GM12878 (cell line): Measurements from ENCODE around the gene CTDP1. TPM values are rescaled to one million over a fixed set of nuclear protein-coding genes. Genes with fewer than 3 reads are reported as not detected.
"Not testable (repeated sequence)": the region's sequence is repeated elsewhere in the genome, so short reads cannot be mapped to it uniquely, and the experiment has no call there.

Experiments used
- ATAC-seq: fragments of 200-7000 bp; cut with Tn5 transposase; 3 replicates; pipeline ENCODE4 v1.9.1; 2020; ENCODE audit warnings: mild to moderate bottlenecking, moderate library complexity
- BruUV-seq: library from RNA; stranded (reverse); fragments of 400-500 nt; replicated peaks from 2 replicates; lab custom pipeline; 2021; lab: Mats Ljungman, UMichigan
- CTCF ChIA-PET: fragments of 300-600 bp; sonication (Branson Sonifier 250); formaldehyde crosslinking; extraction: SDS; loops from one replicate; lab custom pipeline; 2021; ENCODE audit warnings: inconsistent platforms; lab: Yijun Ruan, JAX
- POLR2A ChIA-PET: fragments of 350-600 bp; formaldehyde crosslinking; extraction: SDS; loops from one replicate; lab custom pipeline; 2021; ENCODE audit warnings: inconsistent platforms; lab: Charles Lee
- RAD21 ChIA-PET: fragments of 300-600 bp; sonication (Branson Sonifier 250); formaldehyde crosslinking; loops from one replicate; lab custom pipeline; 2023; ENCODE audit warnings: antibody characterized with exemption; ENCODE audit not compliant: unreplicated experiment; lab: Charles Lee
- SMC1A ChIA-PET: fragments of 300-600 bp; sonication (Branson Sonifier 250); formaldehyde crosslinking; loops from one replicate; lab custom pipeline; 2023; ENCODE audit not compliant: unreplicated experiment, uncharacterized antibody; lab: Charles Lee
- DNase-seq: peaks from one replicate; pipeline ENCODE4 v3.0.0-alpha.2; 2011; ENCODE audit warnings: low read depth, low spot score
- FAIRE-seq: peaks from 3 replicates; lab custom pipeline; 2011; peaks lifted over from hg19 to GRCh38; lab: Jason Lieb, UNC
- H2AFZ ChIP-seq: 2 replicates; pipeline ENCODE4 v1.6.0; 2011; ENCODE audit warnings: low read depth, low read length, control low read depth; ENCODE audit not compliant: control insufficient read depth
- H3K27ac ChIP-seq: 2 replicates; pipeline ENCODE4 v1.5.1; 2011; ENCODE audit warnings: control low read depth; ENCODE audit not compliant: control insufficient read depth, insufficient read depth
- H3K27me3 ChIP-seq, 2 experiments: replicated peaks in 1 of 2; 2 replicates each; pipeline versions ENCODE4 v1.6.0 to v1.6.1; 2011; ENCODE audit warnings: low read length in 1 of 2; ENCODE audit not compliant: control insufficient read depth in 2 of 2, insufficient read depth in 2 of 2
- H3K36me3 ChIP-seq, 2 experiments: 2 replicates each; pipeline ENCODE4 v1.5.1; 2011; ENCODE audit warnings: low read length in 1 of 2; ENCODE audit not compliant: control insufficient read depth in 2 of 2, insufficient read depth in 2 of 2
- H3K4me1 ChIP-seq: 2 replicates; pipeline ENCODE4 v1.6.1; 2011; ENCODE audit warnings: mild to moderate bottlenecking, low read length, moderate library complexity, mixed read lengths; ENCODE audit not compliant: control insufficient read depth, insufficient read depth
- H3K4me2 ChIP-seq: 2 replicates; pipeline ENCODE4 v1.6.0; 2011; ENCODE audit warnings: control low read depth; ENCODE audit not compliant: control insufficient read depth, insufficient read depth
- H3K4me3 ChIP-seq: fragments of 200-600 bp; sonication (generic); 2 replicates; pipeline ENCODE4 v1.5.1; 2016
- H3K79me2 ChIP-seq: 2 replicates; pipeline ENCODE4 v1.6.0; 2011; ENCODE audit warnings: low read length; ENCODE audit not compliant: control insufficient read depth, insufficient read depth
- H3K9ac ChIP-seq: 2 replicates; pipeline ENCODE4 v1.8.0; 2011; ENCODE audit warnings: low read length, control low read depth, mixed read lengths; ENCODE audit not compliant: control insufficient read depth, insufficient read depth
- H3K9me3 ChIP-seq: replicated peaks from 3 replicates; pipeline ENCODE4 v1.5.1; 2011; ENCODE audit warnings: mild to moderate bottlenecking, low read length; ENCODE audit not compliant: control insufficient read depth, insufficient read depth
- H4K20me1 ChIP-seq: 2 replicates; pipeline ENCODE4 v1.6.0; 2011; ENCODE audit not compliant: control insufficient read depth, insufficient read depth
- ATF7 ChIP-seq: fragments of 450-650 bp; IDR thresholded peaks from 2 replicates; pipeline ENCODE4 v1.6.1; 2016; ENCODE audit warnings: low read depth, mild to moderate bottlenecking
- CEBPB ChIP-seq, 2 experiments: fragments of 150-350 bp in 1 of 2; IDR thresholded peaks; 2 replicates each; pipeline ENCODE4 v1.6.1; 2012 to 2014; ENCODE audit warnings: low read depth in 2 of 2, low read length in 2 of 2, borderline replicate concordance in 1 of 2, inconsistent platforms in 1 of 2
- ESRRA ChIP-seq: IDR thresholded peaks from 2 replicates; pipeline ENCODE4 v1.6.1; 2012; ENCODE audit warnings: mild to moderate bottlenecking, low read length, improper control_type of control experiment
- EZH2 ChIP-seq: IDR thresholded peaks from 2 replicates; pipeline ENCODE4 v1.6.1; 2012; ENCODE audit warnings: low read depth, mild to moderate bottlenecking, control low read depth, inconsistent platforms, low read length, borderline replicate concordance; ENCODE audit not compliant: control insufficient read depth
- KLF5 ChIP-seq: fragments of 450-650 bp; IDR thresholded peaks from 2 replicates; pipeline ENCODE4 v1.6.1; 2014; ENCODE audit warnings: mild to moderate bottlenecking; ENCODE audit not compliant: partially characterized antibody
- NFYB ChIP-seq: IDR thresholded peaks from 2 replicates; pipeline ENCODE4 v1.6.1; 2011; ENCODE audit warnings: low read depth, mild to moderate bottlenecking, low read length, improper control_type of control experiment, moderate library complexity; ENCODE audit not compliant: insufficient read depth
- NR2F1 ChIP-seq: fragments of 450-650 bp; conservative IDR thresholded peaks from 2 replicates; pipeline ENCODE4 v1.6.1; 2017; ENCODE audit warnings: mild to moderate bottlenecking
- PML ChIP-seq: IDR thresholded peaks from 2 replicates; pipeline ENCODE4 v1.6.1; 2012; ENCODE audit warnings: low read length, inconsistent platforms
- RELA ChIP-seq: fragments of 450-650 bp; IDR thresholded peaks from 2 replicates; pipeline ENCODE4 v1.8.0; 2014; ENCODE audit warnings: borderline replicate concordance; ENCODE audit not compliant: partially characterized antibody
- SPI1 ChIP-seq: IDR thresholded peaks from 2 replicates; pipeline ENCODE4 v1.6.1; 2011; ENCODE audit warnings: low read depth, mild to moderate bottlenecking, low read length, moderate library complexity, borderline replicate concordance; ENCODE audit not compliant: insufficient read depth
- SREBF2 ChIP-seq: IDR thresholded peaks from 2 replicates; pipeline ENCODE4 v1.6.1; 2012; ENCODE audit warnings: mild to moderate bottlenecking, low read length
- STAT1 ChIP-seq: fragments of 450-650 bp; conservative IDR thresholded peaks from 2 replicates; pipeline ENCODE4 v1.6.1; 2014; ENCODE audit warnings: antibody characterized with exemption, mild to moderate bottlenecking
- WGBS: methylation state at CpG from one replicate; pipeline ENCODE4 v1.1.6; 2016; ENCODE audit warnings: low lambda C conversion rate; ENCODE audit not compliant: insufficient replicate concordance, insufficient coverage; ENCODE audit errors: missing lambda C conversion rate; 5-methylcytosine and 5-hydroxymethylcytosine counted together
- in situ Hi-C: fragments of 300-500 bp; cut with MboI; formaldehyde crosslinking; loops from 9 replicates; pipeline ENCODE4 v1.14.3; 2018; ENCODE audit warnings: mixed read lengths
- intact Hi-C: fragments of 100-400 bp; cut with micrococcal nuclease; formaldehyde crosslinking; loops from one replicate; pipeline ENCODE4 v1.14.2; 2022; ENCODE audit not compliant: unreplicated experiment
- polyA plus RNA-seq, 11 experiments: library from polyadenylated mRNA; depleted of rRNA in 4 of 11; unstranded in 6 of 11; stranded (reverse) in 5 of 11; fragments of >200 nt; fragmentation: Nextera tagmentation in 4 of 11; fragmentation: Illumina TruSeq in 1 of 11; extraction: Ambion mirVana in 4 of 11; extraction: Trizol in 1 of 11; gene quantifications; 1 replicate in 1 of 11; 2 replicates in 10 of 11; pipeline versions ENCODE4 v1.2.1 to v1.2.3, GENCODE V29; 2011 to 2016; ENCODE audit warnings: inconsistent platforms in 2 of 11, missing spikeins in 2 of 11, low read depth in 1 of 11
- total RNA-seq, 4 experiments: library from RNA; depleted of rRNA in 3 of 4; stranded (reverse); fragments of >200 nt in 3 of 4; fragmentation: Illumina TruSeq in 1 of 4; extraction: Trizol in 1 of 4; gene quantifications; 2 replicates each; pipeline versions ENCODE4 v1.2.1 to v1.2.3, GENCODE V29; 2013 to 2021
- TF ChIP-seq, protein P1 (sequence below): fragments of 450-650 bp; formaldehyde crosslinking; IDR thresholded peaks from 2 replicates; pipeline ENCODE4 v1.4.0; 2022; ENCODE audit warnings: mild to moderate bottlenecking, moderate library complexity

The CTDP1 gene
- total and polyA plus RNA-seq, 10 of the 15 experiments (the other 5 are each of a cell fraction or from before 2014, with no cell fraction given) = 0.32 to 31.3 (median 8.8) TPM

DNA sequence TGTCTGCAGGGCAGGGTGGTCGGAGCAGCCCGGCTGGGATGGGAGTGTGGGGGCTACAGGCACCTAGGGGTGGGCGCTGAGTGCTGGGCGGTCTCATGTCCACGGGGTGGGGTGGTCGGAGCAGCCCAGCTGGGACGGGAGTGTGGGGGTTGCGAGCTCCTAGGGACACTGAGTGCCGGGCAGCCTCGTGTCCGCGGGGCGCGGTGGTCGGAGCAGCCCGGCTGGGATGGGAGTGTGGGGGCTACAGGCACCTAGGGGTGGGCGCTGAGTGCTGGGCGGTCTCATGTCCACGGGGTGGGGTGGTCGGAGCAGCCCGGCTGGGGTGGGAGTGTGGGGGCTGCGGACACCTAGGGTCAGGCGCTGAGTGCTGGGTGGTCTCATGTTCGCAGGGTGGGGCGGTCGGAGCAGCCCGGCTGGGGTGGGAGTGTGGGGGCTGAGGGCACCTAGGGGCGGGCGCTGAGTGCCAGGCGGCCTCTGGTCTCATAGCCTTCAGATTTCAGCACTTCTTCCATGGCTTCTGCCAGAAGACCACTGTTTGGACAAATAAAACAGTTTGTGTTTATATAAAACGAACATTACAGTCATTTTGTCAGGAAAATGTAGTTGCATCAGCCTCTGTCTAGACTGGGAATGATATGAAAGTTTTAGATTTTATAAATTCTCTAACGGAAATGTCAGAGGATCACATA, 14.7 kb downstream of the CTDP1 start:
- BruUV-seq, H3K9ac ChIP-seq, intact Hi-C loops, H2AFZ ChIP-seq, H3K79me2 ChIP-seq, SMC1A ChIA-PET, POLR2A ChIA-PET, ATAC-seq, H3K4me3 ChIP-seq, H3K9me3 ChIP-seq, CTCF ChIA-PET, in situ Hi-C loops, H3K4me2 ChIP-seq, H3K4me1 ChIP-seq, DNase-seq, H4K20me1 ChIP-seq, H3K27ac ChIP-seq, RAD21 ChIA-PET, FAIRE-seq, H3K27me3 ChIP-seq: not testable (repeated sequence)
- 98% methylated on average over 6 of the region's 32 CpGs for WGBS
- H3K36me3 ChIP-seq = peaks cover 14 to 24% of the 10 kb centered on the region in 2 experiments; a peak in 3 of 4 replicates

- H3K79me2 ChIP-seq = peaks cover 9% of the 10 kb centered on the region
- no peak for ATAC-seq
- TF ChIP-seq EZH2 = no peak
- TF ChIP-seq PML = no peak
- no peak for TF ChIP-seq STAT1
- TF ChIP-seq, protein P1, sequence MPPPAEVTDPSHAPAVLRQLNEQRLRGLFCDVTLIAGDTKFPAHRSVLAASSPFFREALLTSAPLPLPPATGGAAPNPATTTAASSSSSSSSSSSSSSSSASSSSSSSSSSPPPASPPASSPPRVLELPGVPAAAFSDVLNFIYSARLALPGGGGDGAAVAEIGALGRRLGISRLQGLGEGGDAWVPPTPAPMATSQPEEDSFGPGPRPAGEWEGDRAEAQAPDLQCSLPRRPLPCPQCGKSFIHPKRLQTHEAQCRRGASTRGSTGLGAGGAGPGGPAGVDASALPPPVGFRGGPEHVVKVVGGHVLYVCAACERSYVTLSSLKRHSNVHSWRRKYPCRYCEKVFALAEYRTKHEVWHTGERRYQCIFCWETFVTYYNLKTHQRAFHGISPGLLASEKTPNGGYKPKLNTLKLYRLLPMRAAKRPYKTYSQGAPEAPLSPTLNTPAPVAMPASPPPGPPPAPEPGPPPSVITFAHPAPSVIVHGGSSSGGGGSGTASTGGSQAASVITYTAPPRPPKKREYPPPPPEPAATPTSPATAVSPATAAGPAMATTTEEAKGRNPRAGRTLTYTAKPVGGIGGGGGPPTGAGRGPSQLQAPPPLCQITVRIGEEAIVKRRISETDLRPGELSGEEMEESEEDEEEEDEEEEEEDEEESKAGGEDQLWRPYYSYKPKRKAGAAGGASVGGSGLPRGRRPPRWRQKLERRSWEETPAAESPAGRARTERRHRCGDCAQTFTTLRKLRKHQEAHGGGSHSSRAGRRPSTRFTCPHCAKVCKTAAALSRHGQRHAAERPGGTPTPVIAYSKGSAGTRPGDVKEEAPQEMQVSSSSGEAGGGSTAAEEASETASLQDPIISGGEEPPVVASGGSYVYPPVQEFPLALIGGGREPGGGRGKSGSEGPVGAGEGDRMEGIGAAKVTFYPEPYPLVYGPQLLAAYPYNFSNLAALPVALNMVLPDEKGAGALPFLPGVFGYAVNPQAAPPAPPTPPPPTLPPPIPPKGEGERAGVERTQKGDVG = no peak
- TF ChIP-seq RELA = no peak
- TF ChIP-seq ATF7 = no peak
- no peak for TF ChIP-seq ESRRA
- no peak for TF ChIP-seq NFYB
- no peak for TF ChIP-seq SPI1
- TF ChIP-seq KLF5 = no peak
- no peak for TF ChIP-seq SREBF2
- no peak for TF ChIP-seq CEBPB (IDR thresholded peaks at IDR 0.05; ENCODE audit: borderline replicate concordance in 1 of 2, low read depth in 2 of 2, low read length in 2 of 2)
- TF ChIP-seq NR2F1 = no peak
Measured at GRCh38 chr18:79694895-79695213, 15.3 kb downstream of the CTDP1 start.

More at GRCh38 chr18:79694895-79695213, 15.3 kb downstream of the CTDP1 start:
- in situ Hi-C loops = no loop called here
- peaks cover 15 to 28% of the 10 kb centered on the region in 2 experiments; a peak in 3 of 4 replicates for H3K36me3 ChIP-seq
- no peaks in the 10 kb centered on the region for H3K27me3 ChIP-seq
- H3K9me3 ChIP-seq = no peaks in the 10 kb centered on the region
- no peak overlapping the region for H3K4me3 ChIP-seq
- no peak overlapping the region for H3K9ac ChIP-seq
- CTCF ChIA-PET = no interaction called here
- SMC1A ChIA-PET = no interaction called here
- BruUV-seq = no TSS peak
- FAIRE-seq (no peak), DNase-seq (no peak)
- no peaks in the 10 kb centered on the region; the same call in 1 of the 2 replicates for H4K20me1 ChIP-seq
- H3K4me1 ChIP-seq = no peaks in the 10 kb centered on the region
- H2AFZ ChIP-seq = no peak overlapping the region
- POLR2A ChIA-PET = no interaction called here
- no peak overlapping the region for H3K4me2 ChIP-seq
- 100% methylated on average over 3 of the region's 3 CpGs for WGBS
- intact Hi-C loops = no loop called here
- RAD21 ChIA-PET = no interaction called here
- no peak overlapping the region for H3K27ac ChIP-seq
